Activated T-helper 17 cell treated with anti-CD3 and anti-CD28 coated beads, Interleukin-2, amount 50 U/mL, for 72 hours (primary cell): ENCODE results near the gene SH3PXD2B. TPM values are rescaled to one million over a fixed set of nuclear protein-coding genes. Genes with fewer than 3 reads are reported as not detected.
A peak's percentile ranks its signal among the peaks of the same experiment; 100 is the strongest.
"Not testable (repeated sequence)": the region's sequence is repeated elsewhere in the genome, so short reads cannot be mapped to it uniquely, and the experiment has no call there.

ENCODE experiments used
- ATAC-seq: fragments of 150-1000 bp; cut with Tn5 transposase; replicated peaks from 2 replicates; pipeline ENCODE4 v1.10.0; 2021; ENCODE audit warnings: mild to moderate bottlenecking, moderate library complexity
- H3K27ac Mint-ChIP-seq: one replicate; pipeline ENCODE4 v1.8.0; 2022; ENCODE audit warnings: mixed read lengths
- H3K27me3 Mint-ChIP-seq: one replicate; pipeline ENCODE4 v1.8.0; 2022; ENCODE audit warnings: mixed read lengths
- H3K36me3 Mint-ChIP-seq: one replicate; pipeline ENCODE4 v1.8.0; 2022; ENCODE audit warnings: low read depth, mild to moderate bottlenecking, mixed read lengths
- H3K4me1 Mint-ChIP-seq: one replicate; pipeline ENCODE4 v1.8.0; 2022; ENCODE audit warnings: mixed read lengths
- H3K4me3 Mint-ChIP-seq: one replicate; pipeline ENCODE4 v1.8.0; 2022; ENCODE audit warnings: mild to moderate bottlenecking, mixed read lengths
- H3K9me3 Mint-ChIP-seq: one replicate; pipeline ENCODE4 v1.8.0; 2022; ENCODE audit warnings: mixed read lengths
- total RNA-seq, 2 donors: library from RNA; stranded (reverse); gene quantifications; one replicate each; pipeline ENCODE4 v1.2.3, GENCODE V29; 2022

Gene SH3PXD2B
- total RNA-seq, 2 donors from 2014 or later, result 0.08 to 0.09 TPM

DNA sequence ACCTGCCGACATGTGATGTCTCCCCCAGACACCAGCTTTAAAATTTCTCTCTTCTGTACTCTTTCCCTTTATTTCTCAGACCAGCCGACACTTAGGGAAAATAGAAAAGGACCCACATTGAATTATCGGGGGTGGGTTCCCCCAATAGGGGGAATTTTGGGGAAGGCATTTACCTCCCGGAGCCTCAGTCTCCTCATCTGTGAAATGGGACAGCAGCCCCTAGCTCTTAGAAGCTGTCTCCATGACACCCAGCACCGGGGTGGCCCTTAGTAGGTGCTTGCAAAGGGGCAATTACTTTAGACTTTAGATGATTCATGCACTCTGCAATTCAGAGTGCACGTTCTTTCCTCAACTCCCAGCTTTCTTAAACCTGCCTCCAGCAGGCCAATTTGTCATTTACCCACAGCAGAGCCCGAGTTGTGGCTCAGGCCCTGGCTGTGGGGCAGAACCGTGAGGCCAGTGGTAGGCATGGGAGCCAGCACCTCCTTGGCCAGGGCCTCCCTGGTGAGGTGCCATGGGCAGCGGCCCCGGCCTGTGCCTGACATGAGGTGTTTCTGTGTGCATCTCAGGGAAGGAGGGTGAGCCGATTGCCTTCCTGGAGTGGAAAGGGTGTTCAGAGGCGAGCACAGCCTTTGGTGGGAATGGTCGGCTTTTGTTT, 51.7 kb downstream of the SH3PXD2B start:
- Mint-ChIP-seq H3K4me3 (no peak overlapping the region), H3K27me3 (peaks cover 31% of the 10 kb centered on the region), H3K4me1 (no peaks in the 10 kb centered on the region), H3K9me3 (no peaks in the 10 kb centered on the region), H3K36me3 (no peaks in the 10 kb centered on the region), H3K27ac (no peak overlapping the region)
- no peak for ATAC-seq

DNA sequence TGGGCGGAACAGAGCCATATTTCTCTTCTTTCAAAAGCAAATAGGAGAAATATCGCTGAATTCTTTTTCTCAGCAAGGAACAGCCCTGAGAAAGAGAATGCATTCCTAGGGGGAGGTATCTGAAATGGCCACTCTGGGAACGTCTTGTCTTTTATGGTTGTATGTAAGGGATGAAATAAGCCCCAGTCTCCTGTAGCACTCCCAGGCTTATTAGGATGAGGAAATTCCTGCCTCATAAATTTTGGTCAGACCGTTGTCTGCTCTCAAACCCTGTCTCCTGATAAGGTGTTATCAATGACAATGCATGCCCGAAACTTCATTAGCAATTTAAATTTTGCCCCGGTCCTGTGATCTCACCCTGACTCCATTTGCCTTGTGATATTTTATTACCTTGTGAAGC, 52.3 kb downstream of the SH3PXD2B start:
- ATAC-seq, H3K4me1 Mint-ChIP-seq, H3K9me3 Mint-ChIP-seq, H3K27ac Mint-ChIP-seq, H3K36me3 Mint-ChIP-seq, H3K4me3 Mint-ChIP-seq: not testable (repeated sequence)
- peaks cover 27% of the 10 kb centered on the region for H3K27me3 Mint-ChIP-seq

DNA sequence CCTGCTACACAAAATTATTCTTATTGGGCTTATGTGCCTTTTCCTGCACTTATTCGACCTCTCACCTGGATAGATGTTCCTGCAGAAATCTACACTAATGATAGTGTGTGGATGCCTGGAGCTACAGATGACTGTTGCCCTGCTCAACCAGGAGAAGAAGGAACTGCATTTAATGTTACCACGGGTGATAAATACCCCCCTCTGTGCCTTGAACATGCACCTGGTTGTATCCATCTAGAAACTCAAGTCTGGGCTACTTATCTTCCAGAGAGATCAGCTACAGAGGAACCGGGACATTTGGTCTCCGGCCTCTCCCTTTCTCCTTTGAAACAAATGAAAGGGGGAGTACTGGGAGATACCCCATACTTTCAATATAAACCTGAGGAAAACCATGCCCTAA, 54.5 kb downstream of the SH3PXD2B start:
- Mint-ChIP-seq H3K4me3 (no peak overlapping the region), H3K36me3 (no peaks in the 10 kb centered on the region), H3K27me3 (peaks cover 14% of the 10 kb centered on the region), H3K9me3 (peaks cover 7% of the 10 kb centered on the region), H3K27ac (no peak overlapping the region), H3K4me1 (peaks cover 7% of the 10 kb centered on the region)
- ATAC-seq, result no peak

- ATAC-seq, result no peak
Measured at GRCh38 chr5:172399336-172399735, 55.0 kb downstream of the SH3PXD2B start.

GRCh38 chr5:172398645-172399044, 55.7 kb downstream of the SH3PXD2B start:
- not testable (repeated sequence) for H3K36me3 Mint-ChIP-seq, H3K4me3 Mint-ChIP-seq, H3K27ac Mint-ChIP-seq, H3K9me3 Mint-ChIP-seq, H3K4me1 Mint-ChIP-seq, ATAC-seq
- H3K27me3 Mint-ChIP-seq, result peaks cover 21% of the 10 kb centered on the region

More at GRCh38 chr5:172399336-172399735, 55.0 kb downstream of the SH3PXD2B start:
- Mint-ChIP-seq H3K27me3 (peaks cover 17% of the 10 kb centered on the region), H3K4me1 (peaks cover 7% of the 10 kb centered on the region), H3K9me3 (peaks cover 7% of the 10 kb centered on the region), H3K36me3 (no peaks in the 10 kb centered on the region), H3K4me3 (no peak overlapping the region), H3K27ac (no peak overlapping the region)

DNA sequence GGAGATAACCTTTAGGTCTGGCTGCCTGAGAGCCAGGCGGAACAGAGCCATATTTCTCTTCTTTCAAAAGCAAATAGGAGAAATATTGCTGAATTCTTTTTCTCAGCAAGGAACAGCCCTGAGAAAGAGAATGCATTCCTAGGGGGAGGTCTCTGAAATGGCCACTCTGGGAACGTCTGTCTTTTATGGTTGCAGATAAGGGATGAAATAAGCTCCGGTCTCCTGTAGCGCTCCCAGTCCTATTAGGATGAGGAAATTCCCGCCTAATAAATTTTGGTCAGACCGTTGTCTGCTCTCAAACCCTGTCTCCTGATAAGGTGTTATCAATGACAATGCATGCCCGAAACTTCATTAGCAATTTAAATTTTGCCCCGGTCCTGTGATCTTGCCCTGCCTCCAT, 57.3 kb downstream of the SH3PXD2B start:
- peaks cover 31% of the 10 kb centered on the region for H3K27me3 Mint-ChIP-seq
- H3K27ac Mint-ChIP-seq, H3K4me3 Mint-ChIP-seq, H3K9me3 Mint-ChIP-seq, H3K4me1 Mint-ChIP-seq, H3K36me3 Mint-ChIP-seq, ATAC-seq: not testable (repeated sequence)

GRCh38 chr5:172396220-172396619, 58.1 kb downstream of the SH3PXD2B start:
- H3K27ac Mint-ChIP-seq, result no peak overlapping the region
- peaks cover 7% of the 10 kb centered on the region for H3K9me3 Mint-ChIP-seq
- no peak overlapping the region for H3K4me3 Mint-ChIP-seq
- ATAC-seq, result no peak
- peaks cover 28% of the 10 kb centered on the region for H3K27me3 Mint-ChIP-seq
- no peaks in the 10 kb centered on the region for H3K36me3 Mint-ChIP-seq
- peaks cover 7% of the 10 kb centered on the region for H3K4me1 Mint-ChIP-seq

GRCh38 chr5:172395483-172395882, 58.8 kb downstream of the SH3PXD2B start:
- H3K4me3 Mint-ChIP-seq, result no peak overlapping the region
- H3K4me1 Mint-ChIP-seq, result peaks cover 7% of the 10 kb centered on the region
- H3K27me3 Mint-ChIP-seq, result peaks cover 28% of the 10 kb centered on the region
- H3K9me3 Mint-ChIP-seq, result peaks cover 7% of the 10 kb centered on the region
- peak; percentile 65 for ATAC-seq
- H3K36me3 Mint-ChIP-seq, result no peaks in the 10 kb centered on the region
- H3K27ac Mint-ChIP-seq, result no peak overlapping the region

DNA sequence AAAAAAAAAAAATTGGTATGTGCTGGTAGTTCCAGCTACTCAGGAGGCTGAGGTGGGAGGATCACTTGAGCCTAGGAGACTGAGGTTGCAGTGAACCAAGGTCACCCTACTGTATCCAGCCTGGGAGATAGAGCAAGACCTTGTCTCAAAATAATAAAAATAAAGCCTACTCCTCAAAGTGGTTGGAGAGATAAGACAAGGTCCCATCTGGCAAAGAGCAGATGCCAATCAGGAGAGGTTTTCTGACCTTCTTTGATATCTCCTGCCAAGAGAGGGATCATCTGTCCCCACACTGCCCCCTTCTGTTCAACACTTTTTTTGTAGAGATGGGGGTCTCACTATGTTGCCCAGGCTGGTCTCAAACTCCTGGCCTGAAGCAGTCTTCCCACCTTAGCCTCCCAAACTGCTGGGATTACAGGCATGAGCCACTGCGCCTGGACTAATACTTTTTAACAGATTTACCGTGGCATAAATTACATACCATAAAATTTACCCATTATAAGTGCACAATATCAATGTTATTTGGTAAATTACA, 64.7 kb downstream of the SH3PXD2B start:
- Mint-ChIP-seq H3K4me3 (no peak overlapping the region), H3K27ac (no peak overlapping the region), H3K27me3 (peaks cover 22% of the 10 kb centered on the region), H3K36me3 (no peaks in the 10 kb centered on the region), H3K4me1 (no peaks in the 10 kb centered on the region), H3K9me3 (no peaks in the 10 kb centered on the region)
- ATAC-seq, result no peak

GRCh38 chr5:172388246-172388733, 66.0 kb downstream of the SH3PXD2B start:
- Mint-ChIP-seq H3K4me3 (no peak overlapping the region), H3K27me3 (peaks cover 13% of the 10 kb centered on the region), H3K36me3 (no peaks in the 10 kb centered on the region), H3K9me3 (no peaks in the 10 kb centered on the region), H3K4me1 (no peaks in the 10 kb centered on the region), H3K27ac (no peak overlapping the region)
- ATAC-seq, result no peak

DNA sequence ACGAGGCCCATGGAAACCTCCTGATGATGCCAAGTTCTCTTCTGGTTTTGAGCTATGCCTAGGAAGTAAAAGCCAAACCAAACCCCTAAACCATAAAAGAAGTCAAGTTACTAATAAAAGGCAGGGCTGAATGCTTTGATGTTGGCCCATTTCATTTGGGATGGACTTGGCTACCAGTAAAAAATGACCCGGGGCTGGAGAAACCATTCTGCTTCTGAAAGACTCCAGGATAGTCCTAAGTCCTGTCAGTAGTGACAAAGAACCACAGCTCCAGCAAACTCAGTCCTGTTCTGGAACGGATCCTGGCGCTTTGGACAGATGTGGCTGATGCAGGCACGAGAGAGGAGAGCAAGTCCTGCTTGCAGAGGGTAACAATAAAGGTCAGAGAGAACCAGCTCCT, 68.6 kb downstream of the SH3PXD2B start:
- Mint-ChIP-seq H3K36me3 (no peaks in the 10 kb centered on the region), H3K4me1 (no peaks in the 10 kb centered on the region)
- ATAC-seq, result no peak

DNA sequence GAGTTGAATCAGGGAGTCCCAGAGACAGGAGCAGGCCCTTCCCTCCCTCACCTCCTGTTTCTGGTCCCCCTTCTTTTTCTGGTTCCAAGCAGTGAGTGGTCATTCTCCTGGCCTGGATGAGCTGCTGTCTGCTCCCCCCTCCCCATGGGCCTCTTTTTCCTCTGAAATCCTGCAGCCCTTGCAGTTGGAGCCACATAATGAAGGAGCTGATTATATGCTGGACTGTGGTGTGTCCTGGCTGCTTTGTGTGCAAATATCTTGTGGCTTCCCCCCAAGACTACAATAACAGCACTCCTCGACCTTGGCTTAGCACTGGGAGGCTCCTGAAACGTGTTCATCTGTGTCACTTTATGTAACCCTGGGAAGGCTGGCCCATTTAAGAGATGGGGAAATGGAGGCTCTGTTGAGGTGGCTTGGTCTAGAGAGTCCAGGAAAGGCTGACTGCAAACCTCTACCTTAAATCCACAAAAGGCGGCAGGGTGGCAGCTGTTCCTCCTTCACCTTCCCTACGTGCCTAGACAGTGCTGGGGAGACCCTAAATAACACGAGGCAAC, 69.2 kb downstream of the SH3PXD2B start:
- Mint-ChIP-seq H3K4me1 (no peaks in the 10 kb centered on the region), H3K4me3 (no peak overlapping the region), H3K36me3 (no peaks in the 10 kb centered on the region), H3K9me3 (no peaks in the 10 kb centered on the region), H3K27me3 (peaks cover 3% of the 10 kb centered on the region), H3K27ac (no peak overlapping the region)
- ATAC-seq, result no peak

More for the DNA sequence above, 68.6 kb downstream of the SH3PXD2B start:
- H3K27me3 Mint-ChIP-seq, result peaks cover 5% of the 10 kb centered on the region
- H3K27ac Mint-ChIP-seq, result no peak overlapping the region
- H3K9me3 Mint-ChIP-seq, result no peaks in the 10 kb centered on the region
- H3K4me3 Mint-ChIP-seq, result no peak overlapping the region

DNA sequence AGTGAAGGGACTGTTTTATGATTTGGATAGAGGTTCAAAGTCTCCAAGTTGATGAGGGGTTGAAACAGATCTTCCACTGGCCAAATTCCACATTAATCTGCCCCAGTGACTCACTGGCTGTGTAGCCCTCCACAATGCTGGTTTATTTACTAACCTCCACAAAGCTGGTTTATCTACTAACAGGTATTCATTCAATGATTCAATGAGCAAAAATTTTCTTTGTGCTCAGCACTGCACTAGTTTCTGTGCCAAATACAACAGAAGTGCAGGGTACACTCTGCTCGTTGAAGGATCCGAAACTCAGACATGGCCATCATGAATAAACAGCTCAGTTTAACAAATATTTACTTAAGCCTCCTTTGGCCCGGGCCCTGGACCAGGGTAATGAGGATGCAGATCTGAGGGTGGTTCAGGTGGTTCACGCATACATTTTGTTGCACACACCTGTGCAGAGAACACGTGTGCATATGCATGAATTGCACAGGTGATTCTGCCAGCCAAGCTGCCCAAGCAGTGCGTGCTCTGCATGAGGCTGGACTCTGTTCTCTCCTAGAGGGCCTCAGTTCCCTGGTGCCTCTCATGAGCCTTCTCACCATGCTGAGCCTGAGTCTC, 71.0 kb downstream of the SH3PXD2B start:
- Mint-ChIP-seq H3K4me3 (no peak overlapping the region), H3K9me3 (no peaks in the 10 kb centered on the region), H3K4me1 (no peaks in the 10 kb centered on the region), H3K27ac (no peak overlapping the region), H3K27me3 (peaks cover 5% of the 10 kb centered on the region), H3K36me3 (no peaks in the 10 kb centered on the region)
- ATAC-seq, result no peak

- Mint-ChIP-seq H3K9me3 (no peaks in the 10 kb centered on the region), H3K4me1 (no peaks in the 10 kb centered on the region), H3K36me3 (no peaks in the 10 kb centered on the region), H3K27ac (no peak overlapping the region), H3K27me3 (peaks cover 5% of the 10 kb centered on the region), H3K4me3 (no peak overlapping the region)
- no peak for ATAC-seq
Measured at GRCh38 chr5:172380987-172381643, 73.2 kb downstream of the SH3PXD2B start.
